GM19035 (cell line): ENCODE measurements around the gene ARFGEF3.
"Not testable (repeated sequence)": the region's sequence is repeated elsewhere in the genome, so short reads cannot be mapped to it uniquely, and the experiment has no call there.

Experiments used
- ATAC-seq: cut with Tn5 transposase; IDR thresholded peaks from one replicate; pipeline ENCODE4 v1.9.1; 2021; ENCODE audit not compliant: unreplicated experiment

Gene ARFGEF3

GRCh38 chr6:138161338-138162110 lies at the start of gene ARFGEF3:
ARFGEF3 (plus strand) TSS chr6:138161939; CDS start chr6:138162087, 148 bp downstream.
- peak; percentile 82 for ATAC-seq

GRCh38 chr6:138113588-138114210 lies 48.0 kb upstream of the ARFGEF3 start:
- ATAC-seq: no peak

GRCh38 chr6:138115201-138115600 lies 46.5 kb upstream of the ARFGEF3 start:
- ATAC-seq: no peak

GRCh38 chr6:138115877-138116660 lies 45.7 kb upstream of the ARFGEF3 start:
- peak; percentile 82 for ATAC-seq

- ATAC-seq: no peak
Observed at GRCh38 chr6:138116661-138116999, 45.1 kb upstream of the ARFGEF3 start.

GRCh38 chr6:138117376-138117914 lies 44.3 kb upstream of the ARFGEF3 start:
- no peak for ATAC-seq

GRCh38 chr6:138119229-138119628 lies 42.5 kb upstream of the ARFGEF3 start:
- not testable (repeated sequence) for ATAC-seq

- no peak for ATAC-seq
Observed at GRCh38 chr6:138119976-138120375, 41.8 kb upstream of the ARFGEF3 start.

- no peak for ATAC-seq
Observed at GRCh38 chr6:138124096-138124495, 37.6 kb upstream of the ARFGEF3 start.

GRCh38 chr6:138128096-138128495 lies 33.6 kb upstream of the ARFGEF3 start:
- ATAC-seq: no peak

GRCh38 chr6:138129190-138129589 lies 32.5 kb upstream of the ARFGEF3 start:
- no peak for ATAC-seq

GRCh38 chr6:138142806-138143205 lies 18.9 kb upstream of the ARFGEF3 start:
- no peak for ATAC-seq

- ATAC-seq: peak; percentile 56
Observed at GRCh38 chr6:138145402-138145801, 16.3 kb upstream of the ARFGEF3 start.

GRCh38 chr6:138146544-138146943 lies 15.2 kb upstream of the ARFGEF3 start:
- no peak for ATAC-seq

- ATAC-seq: no peak
Observed at GRCh38 chr6:138155443-138155842, 6.3 kb upstream of the ARFGEF3 start.

- no peak for ATAC-seq
Observed at GRCh38 chr6:138157986-138158638, 3.6 kb upstream of the ARFGEF3 start.

GRCh38 chr6:138159246-138159645 lies 2.5 kb upstream of the ARFGEF3 start:
- ATAC-seq: no peak

- ATAC-seq: no peak
Observed at GRCh38 chr6:138160329-138161087, 1.2 kb upstream of the ARFGEF3 start.

- no peak for ATAC-seq
Observed at GRCh38 chr6:138161088-138161337, 726 bp upstream of the ARFGEF3 start.

GRCh38 chr6:138162111-138162954 lies 594 bp downstream of the ARFGEF3 start:
- ATAC-seq: peak; percentile 55
